ENCODE measurements around the gene KRT10.
"Not testable (repeated sequence)": the region's sequence is repeated elsewhere in the genome, so short reads cannot be mapped to it uniquely, and the experiment has no call there.

Gene KRT10

DNA sequence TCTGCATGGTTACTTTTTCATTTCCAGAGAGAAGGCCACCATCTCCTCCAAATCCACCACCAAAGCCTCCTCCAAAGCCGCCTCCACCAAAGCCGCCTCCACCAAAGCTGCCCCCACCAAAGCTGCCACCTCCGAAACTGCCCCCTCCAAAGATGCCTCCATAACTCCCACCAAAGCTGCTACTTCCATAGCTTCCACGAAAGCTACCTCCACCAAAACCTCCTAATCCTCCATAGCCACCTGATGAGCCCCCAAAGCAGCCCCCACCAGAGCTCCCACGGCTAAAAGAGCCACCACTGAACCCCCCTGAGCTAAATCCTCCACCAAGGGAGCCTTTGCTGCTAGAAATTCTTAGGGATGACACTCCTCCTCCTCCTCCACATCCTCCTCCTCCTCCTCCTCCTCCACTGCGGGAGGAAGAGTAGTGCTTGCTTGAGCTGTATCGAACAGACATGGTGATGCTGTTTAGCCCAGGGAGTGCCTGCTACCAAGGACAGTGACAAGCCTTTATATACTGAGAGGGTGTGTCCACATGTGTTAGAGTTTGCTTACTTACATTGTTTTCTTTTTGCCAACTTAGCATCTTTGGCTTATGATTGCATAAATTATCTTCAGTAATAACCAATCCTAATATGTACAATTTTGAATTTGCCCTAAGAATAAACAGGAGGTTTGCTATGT, at the start of gene KRT10:
Gene KRT10 (minus strand): TSS at position 483 of the 681 bp plus-strand sequence. CDS start 29 bp downstream, at position 454.
- no peak for DNase-seq (ENCODE audit: low read depth)

DNA sequence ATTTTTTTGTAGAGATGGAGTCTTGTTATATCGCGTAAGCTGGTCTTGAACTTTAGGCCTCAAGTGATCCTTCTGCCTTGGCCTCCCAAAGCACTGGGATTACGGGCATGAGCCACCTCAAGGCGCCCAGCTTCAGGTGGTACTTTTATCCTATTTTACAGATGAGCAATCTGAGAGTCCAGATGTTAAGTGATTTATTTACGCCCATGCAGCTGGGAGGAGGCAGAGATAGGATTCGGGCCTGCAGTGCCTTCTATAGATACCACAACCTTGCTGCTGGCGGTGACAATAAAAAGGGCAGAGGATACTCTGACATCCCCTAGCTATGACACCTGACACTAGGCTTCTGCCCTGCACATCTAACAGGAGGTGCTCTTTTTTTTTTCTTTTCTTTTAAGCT, 48.9 kb upstream of the KRT10 start:
- DNase-seq (ENCODE audit: low read depth), result no peak

- no peak for DNase-seq (ENCODE audit: low read depth)
Measured at GRCh38 chr17:40870136-40870535, 47.7 kb upstream of the KRT10 start.

DNA sequence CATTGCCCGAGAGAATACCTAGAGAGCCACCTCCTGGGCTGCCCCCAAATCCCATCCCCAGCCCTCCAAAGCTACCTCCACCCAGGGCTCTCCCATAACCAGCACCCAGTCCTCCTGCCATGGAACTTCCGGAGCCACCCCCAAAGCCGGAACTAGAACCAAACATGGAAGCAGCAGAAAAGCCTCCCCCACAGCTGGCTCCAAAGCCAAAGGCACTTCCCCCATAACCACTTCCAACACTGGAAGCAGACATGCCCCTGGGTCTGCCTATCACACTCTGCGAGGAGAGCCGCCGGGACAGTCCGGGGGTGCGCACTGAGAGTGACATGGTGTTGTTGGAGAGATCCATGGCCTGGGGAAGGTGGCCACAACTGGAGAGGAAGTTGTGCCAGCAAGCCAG, 44.4 kb upstream of the KRT10 start, which contains the start of gene KRT12:
Gene KRT12 (minus strand): TSS at position 386 of the 400 bp plus-strand sequence. CDS start 37 bp downstream, at position 349.
- DNase-seq (ENCODE audit: low read depth), result no peak

DNA sequence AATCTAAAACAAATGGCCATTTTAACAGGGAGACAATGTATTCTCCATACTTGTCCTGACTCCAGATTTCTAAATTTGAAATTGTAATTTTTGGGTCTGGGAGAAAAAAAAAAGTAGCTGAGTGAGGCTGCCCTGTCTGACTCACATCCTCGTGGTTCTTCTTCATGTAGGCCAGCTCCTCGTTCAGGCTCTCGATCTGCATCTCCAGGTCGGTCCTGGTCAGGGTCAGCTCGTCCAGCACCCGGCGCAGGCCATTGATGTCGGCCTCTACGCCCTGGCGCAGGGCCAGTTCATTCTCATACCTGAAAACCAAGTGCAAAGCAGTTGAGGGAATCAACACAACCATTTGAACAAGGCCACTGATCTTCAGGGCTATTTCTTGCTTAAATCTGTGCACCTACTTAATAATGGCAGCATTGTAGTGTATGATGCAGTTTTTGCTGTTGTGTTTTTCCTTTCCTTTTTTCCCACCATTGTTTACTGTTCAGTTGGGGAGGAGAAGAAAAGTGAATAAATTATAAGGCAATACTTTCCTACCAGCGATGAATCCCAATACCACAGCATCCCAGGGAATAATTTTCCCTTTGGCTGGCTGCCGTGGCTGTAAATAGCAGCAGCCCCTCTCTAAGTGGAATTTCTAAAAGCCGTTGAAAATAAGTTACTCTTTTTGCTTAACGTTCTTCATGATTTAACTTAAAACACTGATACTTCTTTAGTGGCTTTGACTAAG, 42.4 kb upstream of the KRT10 start:
- DNase-seq (ENCODE audit: low read depth), result no peak

DNA sequence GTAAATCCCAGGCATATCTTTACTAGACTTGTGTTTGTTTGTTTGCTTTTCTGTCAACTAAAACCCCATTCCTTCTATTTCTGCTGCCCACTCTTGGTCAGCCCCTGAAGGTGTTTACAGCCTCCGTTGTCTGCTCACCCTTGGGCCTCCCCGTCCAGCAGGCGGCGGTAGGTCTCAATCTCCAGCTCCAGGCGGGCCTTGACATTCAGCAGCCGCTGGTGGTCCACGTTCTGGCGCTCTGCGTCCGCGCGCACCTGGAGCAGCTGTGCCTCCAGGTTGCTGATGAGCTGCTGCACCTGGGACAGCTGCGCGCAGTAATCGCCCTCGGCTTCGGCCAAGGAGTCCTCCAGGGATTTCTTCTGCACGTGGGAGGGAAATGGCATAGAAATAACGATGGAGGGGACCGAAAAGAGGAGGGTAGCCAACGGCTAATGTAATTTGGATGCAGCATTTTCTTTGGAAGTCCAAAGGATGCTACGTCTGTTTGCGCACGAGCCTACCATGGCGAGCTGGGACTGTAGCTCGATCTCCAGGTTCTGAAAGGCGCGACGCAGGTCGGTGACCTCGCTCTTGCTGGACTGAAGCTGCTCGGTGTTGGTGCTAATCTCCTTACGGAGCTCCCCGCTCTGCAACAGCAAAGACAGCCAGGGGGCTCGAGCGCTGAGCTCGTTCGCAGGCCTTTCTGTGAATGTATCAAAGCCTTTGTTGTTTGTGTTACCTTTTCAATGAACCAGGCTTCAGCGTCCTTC, 40.7 kb upstream of the KRT10 start:
- DNase-seq (ENCODE audit: low read depth), result no peak

- DNase-seq (ENCODE audit: low read depth), result no peak
Measured at GRCh38 chr17:40859536-40859935, 37.1 kb upstream of the KRT10 start.

DNA sequence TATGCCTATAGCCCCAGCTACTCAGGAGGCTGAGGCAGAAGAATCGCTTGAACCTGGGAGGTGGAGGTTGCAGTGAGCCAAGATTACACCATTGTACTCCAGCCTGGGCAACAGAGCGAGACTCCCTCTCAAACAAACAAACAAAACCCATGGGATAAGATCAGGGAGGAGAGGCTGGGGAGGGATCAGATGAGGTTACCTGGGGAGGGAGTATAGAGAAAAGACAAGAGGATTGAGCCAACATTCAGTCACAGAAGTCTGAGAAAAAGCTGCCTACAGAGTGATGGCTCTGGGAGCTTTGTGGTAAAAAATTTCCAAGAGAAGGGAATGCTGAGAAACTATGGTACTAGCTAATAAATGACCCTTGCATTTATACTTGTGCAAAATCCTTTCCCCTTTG, 36.3 kb upstream of the KRT10 start:
- not testable (repeated sequence) for DNase-seq (ENCODE audit: low read depth)

GRCh38 chr17:40857535-40857934, 35.1 kb upstream of the KRT10 start:
- no peak for DNase-seq (ENCODE audit: low read depth)

- DNase-seq (ENCODE audit: low read depth), result no peak
Measured at GRCh38 chr17:40854175-40854814, 31.9 kb upstream of the KRT10 start.

- DNase-seq (ENCODE audit: low read depth), result no peak
Measured at GRCh38 chr17:40852364-40852763, 29.9 kb upstream of the KRT10 start.

GRCh38 chr17:40850293-40850972, 28.0 kb upstream of the KRT10 start:
- DNase-seq (ENCODE audit: low read depth), result no peak

DNA sequence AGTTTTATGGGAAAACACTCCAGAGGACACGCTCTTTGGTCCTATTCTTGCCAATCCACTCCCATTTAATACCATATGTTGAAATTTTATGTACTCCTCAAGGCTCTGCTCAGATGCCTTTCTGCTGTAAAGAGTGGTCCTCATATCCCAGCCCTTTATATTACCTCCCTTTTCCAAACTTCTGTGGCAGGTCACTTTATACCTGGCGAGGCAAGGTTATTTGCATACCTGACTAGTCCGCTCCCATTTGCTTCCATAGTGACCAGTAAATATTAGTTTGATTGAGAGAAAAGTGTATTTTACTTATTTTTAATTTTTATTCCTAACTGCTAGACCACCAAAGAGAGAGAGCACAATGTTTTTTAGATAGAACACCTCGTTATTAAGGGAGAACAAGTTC, 27.3 kb upstream of the KRT10 start:
- no peak for DNase-seq (ENCODE audit: low read depth)

DNA sequence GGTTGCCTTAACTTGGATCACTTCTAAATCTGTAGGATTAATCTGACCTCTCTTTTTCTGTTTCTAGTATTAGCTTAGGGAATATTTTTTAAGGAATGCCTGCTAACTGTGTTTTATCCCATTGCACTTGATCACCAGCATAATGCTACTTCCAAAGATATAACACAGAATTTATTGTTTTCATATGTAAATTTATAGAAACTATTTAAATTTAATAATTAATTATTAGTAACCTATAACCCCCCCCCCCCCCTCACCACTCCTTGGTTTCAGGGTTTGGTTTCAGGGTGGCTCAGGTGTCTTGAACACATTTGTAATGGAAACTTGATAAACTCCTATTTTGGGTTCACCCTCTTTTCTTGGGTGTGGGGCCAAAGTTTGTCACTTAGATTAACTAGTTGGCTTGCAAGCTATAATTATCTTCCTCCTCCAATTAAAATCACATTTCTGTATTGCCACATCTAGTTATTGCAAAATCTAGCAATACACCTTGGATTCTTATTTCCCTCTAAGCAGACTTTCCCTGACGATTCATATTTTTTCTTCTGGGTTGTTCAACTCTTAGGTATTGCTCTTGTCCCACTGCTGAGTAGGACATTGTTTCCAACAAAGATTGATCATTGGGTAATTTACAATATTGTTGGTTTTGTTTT, 26.3 kb upstream of the KRT10 start:
- DNase-seq (ENCODE audit: low read depth), result no peak

DNA sequence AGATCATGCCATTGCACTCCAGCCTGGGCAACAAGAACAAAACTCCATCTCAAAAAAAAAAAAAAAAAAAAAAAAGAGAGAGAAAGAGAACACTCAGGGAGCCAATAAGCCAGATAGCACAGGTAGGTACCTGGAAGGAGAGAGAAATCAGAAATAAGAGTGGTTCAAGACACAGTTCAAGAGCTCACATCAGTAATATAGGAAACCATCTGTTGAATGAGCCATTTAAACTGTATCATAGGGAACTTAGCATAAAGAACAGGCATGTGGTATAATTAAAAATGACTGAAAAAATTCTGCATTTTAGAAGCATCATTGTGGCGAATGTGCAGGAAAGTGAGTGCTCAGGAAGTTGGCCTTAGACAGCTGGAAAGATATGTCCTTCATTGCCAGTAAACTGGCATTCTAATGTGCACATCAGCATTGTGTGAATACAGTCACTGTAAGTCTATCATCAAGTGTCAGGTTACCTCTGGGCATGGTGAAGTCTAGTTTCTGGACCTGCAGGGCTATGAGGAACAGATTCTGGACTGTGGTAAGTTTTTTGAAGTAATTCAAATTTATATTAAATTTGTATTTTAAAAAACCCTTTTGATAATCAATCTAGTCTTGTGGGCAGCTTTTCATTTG, 24.2 kb upstream of the KRT10 start:
- DNase-seq (ENCODE audit: low read depth), result no peak

- DNase-seq (ENCODE audit: low read depth), result no peak
Measured at GRCh38 chr17:40844671-40845107, 22.3 kb upstream of the KRT10 start.

DNA sequence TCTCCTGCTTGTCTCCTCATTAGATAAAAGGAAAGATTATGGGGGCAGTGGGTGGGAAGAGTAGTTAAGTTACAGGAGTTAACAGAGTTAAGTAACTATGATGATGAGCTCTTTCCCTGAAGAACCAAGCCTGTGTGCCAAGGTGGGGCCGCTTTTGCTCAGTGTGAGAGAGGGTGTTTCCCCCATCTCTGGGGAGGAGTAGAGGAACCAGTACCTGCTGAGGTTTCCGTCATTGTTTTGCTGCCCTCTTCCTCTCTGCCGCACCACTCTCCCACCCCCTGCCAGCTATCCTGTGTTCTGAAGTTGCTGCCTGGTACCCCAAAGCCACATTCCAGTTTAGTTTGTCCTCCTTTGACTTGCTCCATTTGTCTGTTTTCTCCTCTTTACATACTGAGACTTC, 20.8 kb upstream of the KRT10 start:
- no peak for DNase-seq (ENCODE audit: low read depth)

DNA sequence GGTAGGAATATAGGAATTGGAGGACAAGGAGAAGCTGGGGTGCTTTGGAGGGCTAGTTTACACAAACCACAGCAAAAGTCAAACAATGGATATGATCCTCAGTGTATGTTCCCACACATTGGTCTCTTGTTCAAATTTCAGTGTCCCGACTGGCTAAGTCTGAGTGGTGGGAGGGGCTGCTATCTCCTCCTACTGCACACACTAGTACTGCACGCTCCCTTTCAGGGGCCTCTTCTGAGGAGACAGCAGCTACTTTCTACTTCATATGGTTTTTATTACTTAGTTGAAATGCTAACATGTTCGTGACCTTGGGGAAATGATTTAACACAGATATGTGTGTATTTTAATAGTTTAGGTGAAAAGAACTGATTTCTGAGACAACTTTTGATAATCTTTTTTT, 18.8 kb upstream of the KRT10 start:
- DNase-seq (ENCODE audit: low read depth), result no peak

GRCh38 chr17:40839194-40839593, 16.8 kb upstream of the KRT10 start:
- no peak for DNase-seq (ENCODE audit: low read depth)

- no peak for DNase-seq (ENCODE audit: low read depth)
Measured at GRCh38 chr17:40836020-40836419, 13.6 kb upstream of the KRT10 start.

DNA sequence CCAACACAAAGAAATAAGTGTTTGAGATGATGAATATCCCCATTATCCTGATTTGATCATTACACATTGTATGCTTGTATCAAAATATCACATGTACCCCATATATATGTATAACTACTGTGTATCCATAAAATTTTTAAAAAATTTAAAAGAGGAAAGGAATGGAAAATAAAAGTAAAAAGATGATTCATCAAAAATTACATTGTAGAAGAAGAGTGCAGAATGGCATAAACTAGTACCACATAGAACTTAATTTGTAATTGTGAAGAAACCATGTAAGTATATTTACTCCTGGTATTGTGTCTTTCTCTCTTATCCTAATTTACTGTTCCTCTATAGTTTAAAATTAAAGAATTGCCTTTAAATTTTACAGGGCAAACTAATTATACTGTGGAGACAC, 11.5 kb upstream of the KRT10 start:
- no peak for DNase-seq (ENCODE audit: low read depth)
